HG03159 (cell line): Measurements from ENCODE around the gene NCOR1.
"Not testable (repeated sequence)": the region's sequence is repeated elsewhere in the genome, so short reads cannot be mapped to it uniquely, and the experiment has no call there.

ENCODE experiments used
- ATAC-seq: cut with Tn5 transposase; IDR thresholded peaks from one replicate; pipeline ENCODE4 v1.9.1; 2021; ENCODE audit warnings: mild to moderate bottlenecking, moderate library complexity; ENCODE audit not compliant: unreplicated experiment

The NCOR1 gene

GRCh38 chr17:16101440-16101839, 113.9 kb downstream of the NCOR1 start:
- no peak for ATAC-seq

- ATAC-seq = no peak
Measured at GRCh38 chr17:16100737-16101400, 114.5 kb downstream of the NCOR1 start.

GRCh38 chr17:16091773-16092172, 123.6 kb downstream of the NCOR1 start:
- no peak for ATAC-seq

- ATAC-seq = no peak
Measured at GRCh38 chr17:16086957-16087356, 128.4 kb downstream of the NCOR1 start.

- no peak for ATAC-seq
Measured at GRCh38 chr17:16085066-16085699, 130.2 kb downstream of the NCOR1 start.

- ATAC-seq = no peak
Measured at GRCh38 chr17:16083223-16083622, 132.1 kb downstream of the NCOR1 start.

- no peak for ATAC-seq
Measured at GRCh38 chr17:16081507-16082087, 133.7 kb downstream of the NCOR1 start.

- no peak for ATAC-seq
Measured at GRCh38 chr17:16080366-16080765, 135.0 kb downstream of the NCOR1 start.

GRCh38 chr17:16075949-16076348, 139.4 kb downstream of the NCOR1 start:
- ATAC-seq = no peak

GRCh38 chr17:16074423-16074822, 140.9 kb downstream of the NCOR1 start:
- ATAC-seq = no peak

GRCh38 chr17:16073845-16074244, 141.5 kb downstream of the NCOR1 start:
- no peak for ATAC-seq

- ATAC-seq = no peak
Measured at GRCh38 chr17:16072031-16072430, 143.3 kb downstream of the NCOR1 start.

GRCh38 chr17:16068323-16068722, 147.0 kb downstream of the NCOR1 start:
- no peak for ATAC-seq

- ATAC-seq = no peak
Measured at GRCh38 chr17:16066125-16066524, 149.2 kb downstream of the NCOR1 start.

- ATAC-seq = no peak
Measured at GRCh38 chr17:16061631-16062030, 153.7 kb downstream of the NCOR1 start.

- ATAC-seq = not testable (repeated sequence)
Measured at GRCh38 chr17:16055139-16055538, 160.2 kb downstream of the NCOR1 start.

- ATAC-seq = no peak
Measured at GRCh38 chr17:16052486-16052885, 162.8 kb downstream of the NCOR1 start.

GRCh38 chr17:16050844-16051243, 164.5 kb downstream of the NCOR1 start:
- no peak for ATAC-seq

GRCh38 chr17:16048811-16049449, 166.4 kb downstream of the NCOR1 start:
- ATAC-seq = no peak

GRCh38 chr17:16046966-16047365, 168.4 kb downstream of the NCOR1 start:
- no peak for ATAC-seq

- no peak for ATAC-seq
Measured at GRCh38 chr17:16044487-16044886, 170.8 kb downstream of the NCOR1 start.

- ATAC-seq = no peak
Measured at GRCh38 chr17:16040710-16041251, 174.6 kb downstream of the NCOR1 start.
